ENCODE results near the gene MLPH. TPM values are rescaled to one million over a fixed set of nuclear protein-coding genes. Genes with fewer than 3 reads are reported as not detected.

Gene MLPH
- total and polyA plus RNA-seq, 2 of the 13 experiments (the other 11 are each of a cell fraction or from before 2014, with no cell fraction given), result 0.12 TPM; not detected in 1

GRCh38 chr2:237445611-237446337 is 41.3 kb upstream of the MLPH start:
- Histone ChIP-seq H3K79me2 (ENCODE audit: insufficient read depth, low read length) (no peaks in the 10 kb centered on the region), H4K20me1 (ENCODE audit: insufficient read depth, low read length) (peaks cover 2% of the 10 kb centered on the region; the same call in 1 of the 2 replicates), H3K9ac (ENCODE audit: insufficient read depth, low read depth, low read length) (no peak overlapping the region), H3K4me3 (replicated peaks in 1 of 3; ENCODE audit: insufficient read depth in 1 of 3, low read depth in 2 of 3, low read length in 3 of 3) (no peak overlapping the region), H3K9me3 (ENCODE audit: low read length) (no peaks in the 10 kb centered on the region), H3K27ac (ENCODE audit: extremely low read length, insufficient read depth, low read length) (no peak overlapping the region), H2AFZ (ENCODE audit: low read length) (no peak overlapping the region), H3K36me3 (replicated peaks in 1 of 2; ENCODE audit: control insufficient read depth in 1 of 2, insufficient read depth in 2 of 2, low read length in 2 of 2) (no peaks in the 10 kb centered on the region), H3K4me1 (ENCODE audit: insufficient read depth, low read length) (peaks cover 6% of the 10 kb centered on the region; the same call in 1 of the 2 replicates), H3K27me3 (ENCODE audit: control insufficient read depth in 1 of 2, insufficient read depth in 2 of 2, low read length in 2 of 2) (peaks cover 2 to 44% of the 10 kb centered on the region in 2 experiments; a peak in 4 of 5 replicates), H3K4me2 (ENCODE audit: low read depth, low read length) (no peak overlapping the region)
- ChIA-PET POLR2A (no interaction called here), CTCF (ENCODE audit: low intra/inter-chr PET ratio, low total read pairs) (no interaction called here)
- intact Hi-C loops (cut with micrococcal nuclease; ENCODE audit: unreplicated experiment) (no loop called here), in situ Hi-C loops (cut with HindIII; ENCODE audit: extremely low pct_ligation_motif_present, low pct_unique_long_range_greater_than_20kb) (no loop called here)
- WGBS (ENCODE audit: low lambda C conversion rate), result 48% methylated on average over 17 of the region's 26 CpGs
- no peak for FAIRE-seq
- no peak for DNase-seq (ENCODE audit: low spot score)
- no peak for ATAC-seq
- BruUV-seq (replicated peaks), result no TSS peak
- TF ChIP-seq ZNF276 (CRISPR knock-in tag; IDR thresholded peaks at IDR 0.05; ENCODE audit: low read depth), result no peak
- no peak for TF ChIP-seq DDIT3 (CRISPR knock-in tag; IDR thresholded peaks at IDR 0.05)
- TF ChIP-seq SOX6 (IDR thresholded peaks at IDR 0.05), result no peak
- TF ChIP-seq SOX6 (CRISPR knock-in tag; IDR thresholded peaks at IDR 0.05), result no peak
- no peak for TF ChIP-seq REPIN1 (CRISPR knock-in tag; IDR thresholded peaks at IDR 0.05; ENCODE audit: borderline replicate concordance, low read depth)
- TF ChIP-seq ZNF7 (CRISPR knock-in tag; IDR thresholded peaks at IDR 0.05), result no peak
- no peak for TF ChIP-seq ARNT (IDR thresholded peaks at IDR 0.05)
- TF ChIP-seq ZNF512B (CRISPR knock-in tag; IDR thresholded peaks at IDR 0.05; ENCODE audit: borderline replicate concordance), result no peak
- TF ChIP-seq ZC3H4 (CRISPR knock-in tag; IDR thresholded peaks at IDR 0.05; ENCODE audit: borderline replicate concordance), result no peak
- TF ChIP-seq NCOA5 (CRISPR knock-in tag; IDR thresholded peaks at IDR 0.05), result no peak
- no peak for TF ChIP-seq ZNF34 (CRISPR knock-in tag; IDR thresholded peaks at IDR 0.05; ENCODE audit: borderline replicate concordance)
- TF ChIP-seq ISL2 (CRISPR knock-in tag; IDR thresholded peaks at IDR 0.05), result no peak
- TF ChIP-seq MBD4 (IDR thresholded peaks at IDR 0.05; ENCODE audit: borderline replicate concordance, low read length), result no peak
- no peak for TF ChIP-seq NR0B2 (CRISPR knock-in tag; IDR thresholded peaks at IDR 0.05)
- no peak for TF ChIP-seq ZNF343 (CRISPR knock-in tag; IDR thresholded peaks at IDR 0.05)
- TF ChIP-seq SRF (IDR thresholded peaks at IDR 0.05; ENCODE audit: low read depth, low read length), result no peak
- no peak for TF ChIP-seq TEAD2 (CRISPR knock-in tag; IDR thresholded peaks at IDR 0.05)
- TF ChIP-seq TBX3 (IDR thresholded peaks at IDR 0.05; ENCODE audit: borderline replicate concordance), result no peak
- no peak for TF ChIP-seq NFE2L2 (IDR thresholded peaks at IDR 0.05; ENCODE audit: low read length)
